Measurements from ENCODE around the gene SPDYE16. TPM values are rescaled to one million over a fixed set of nuclear protein-coding genes. Genes with fewer than 3 reads are reported as not detected.
"Not testable (repeated sequence)": the region's sequence is repeated elsewhere in the genome, so short reads cannot be mapped to it uniquely, and the experiment has no call there.

The SPDYE16 gene
- total and polyA plus RNA-seq, 10 donors, result 0.06 to 0.82 (median 0.68) TPM; not detected in 4

DNA sequence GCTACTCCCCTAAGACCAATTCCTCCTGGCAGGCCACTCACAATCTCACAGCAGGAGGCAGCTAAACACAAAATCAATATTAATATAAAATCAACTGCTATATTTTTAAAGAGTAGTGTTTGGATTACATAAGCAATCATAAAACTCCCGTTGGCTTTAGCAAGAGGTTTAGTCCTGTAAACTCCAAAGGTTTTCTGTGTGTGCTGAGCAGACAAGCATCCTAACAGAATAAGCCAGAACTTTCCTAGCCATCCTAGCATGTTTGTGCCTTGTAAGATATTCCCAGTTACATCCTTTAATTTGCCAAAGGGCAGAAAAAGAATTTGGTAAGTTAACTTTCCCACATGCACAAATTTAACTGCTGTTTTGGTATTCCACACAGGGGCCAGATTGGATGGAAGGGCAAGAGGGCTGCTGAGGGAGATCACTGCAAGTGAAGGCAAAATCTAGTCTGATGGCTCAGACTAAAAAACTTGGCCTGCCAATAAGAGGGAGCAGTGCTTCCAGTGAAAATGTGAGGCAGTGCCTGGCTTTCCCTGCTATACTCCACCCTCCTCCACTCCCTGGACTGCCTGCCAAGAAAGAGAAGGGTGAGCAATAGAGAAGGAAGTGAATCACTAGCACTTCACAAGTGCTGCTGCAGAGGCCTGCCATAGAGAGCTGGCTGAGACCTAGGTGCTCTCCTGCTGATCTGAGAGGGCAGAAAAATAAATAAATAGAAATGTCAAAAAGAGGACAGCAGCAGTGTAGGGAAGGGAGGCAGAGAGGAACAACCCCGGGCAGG is 39.9 kb upstream of the SPDYE16 start:
- intact Hi-C loops (cut with DNase I; ENCODE audit: low total_unique reads); H3K27me3 ChIP-seq (replicated peaks in 1 of 7); H3K36me3 ChIP-seq; H3K9me3 ChIP-seq; H3K4me3 ChIP-seq: not testable (repeated sequence)
- TF ChIP-seq POLR2AphosphoS5 (IDR thresholded peaks at IDR 0.05), result peak in 1 of 3 donors; percentile 56
- 33 to 53% (median 43%) methylated on average over 1 to 2 of the region's 2 CpGs for WGBS, 5 donors
- DNase-seq, result peak; percentile 75
- Histone ChIP-seq H3K27ac (peak overlapping the region in 7 of 8 donors; percentile 48 to 84 (median 72)), H3K4me1 (peaks cover 3 to 51% (median 29%) of the 10 kb centered on the region in 6 donors)

DNA sequence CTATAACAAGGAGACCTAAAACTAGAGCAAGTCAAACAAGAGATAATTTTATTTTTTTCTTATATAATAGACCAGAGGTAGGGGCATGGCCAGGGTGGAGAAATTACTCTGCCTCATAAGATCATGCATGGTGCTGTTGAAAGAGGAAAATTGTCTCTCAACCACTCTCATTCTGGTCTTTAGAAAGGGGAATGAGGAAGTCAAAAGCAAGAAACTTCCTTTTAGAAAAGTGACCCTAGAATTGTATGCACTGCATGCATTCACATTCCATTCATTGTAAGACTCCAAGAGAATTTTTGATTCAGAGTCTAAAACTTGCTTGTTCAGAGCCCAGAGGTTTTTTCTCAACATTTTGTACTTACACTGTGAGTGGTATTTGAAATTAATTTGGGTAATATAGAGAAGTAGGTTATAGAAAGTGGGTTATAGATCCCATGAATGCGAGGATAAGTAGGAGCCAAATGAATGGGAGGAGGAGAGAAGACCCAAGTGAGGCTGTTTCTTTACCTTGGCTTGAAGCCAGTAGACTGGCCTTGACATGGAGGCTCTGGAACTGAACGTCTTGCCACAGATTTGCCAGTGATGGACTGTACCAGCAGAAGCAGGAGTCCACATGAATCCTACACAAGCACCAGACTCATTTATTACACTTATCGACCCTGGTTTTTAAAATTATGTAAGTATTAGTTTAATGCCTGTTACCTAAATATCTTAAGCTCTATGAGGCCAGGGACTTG is 33.0 kb upstream of the SPDYE16 start:
- H3K27ac ChIP-seq; intact Hi-C loops (cut with DNase I; ENCODE audit: low total_unique reads); H3K36me3 ChIP-seq: not testable (repeated sequence)

DNA sequence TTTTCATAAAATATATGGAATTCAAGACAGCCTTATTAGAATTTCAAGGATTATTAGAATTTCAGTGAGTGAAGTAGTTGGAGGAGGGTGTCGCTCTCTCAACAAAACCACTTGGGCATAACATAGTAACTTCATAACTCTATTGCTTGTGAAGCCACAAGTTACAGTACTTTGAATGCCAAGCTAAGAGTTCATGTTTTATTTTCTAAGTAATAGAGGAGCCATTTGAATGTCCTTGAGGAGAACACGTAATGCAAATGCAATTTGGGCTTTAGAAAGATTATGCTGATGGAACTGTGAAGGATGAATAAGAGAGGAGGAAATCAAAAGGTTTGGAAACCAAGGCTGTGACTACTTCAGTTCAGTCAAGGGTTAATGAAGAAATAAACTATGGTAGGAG is 32.3 kb upstream of the SPDYE16 start:
- H3K4me1 ChIP-seq, result peaks cover 0 to 19% (median 0%) of the 10 kb centered on the region in 6 donors
- 95 to 100% (median 98%) methylated on average over 1 of the region's 2 CpGs for WGBS, 5 donors
- H3K4me3 ChIP-seq; H3K27ac ChIP-seq; H3K36me3 ChIP-seq; intact Hi-C loops (cut with DNase I; ENCODE audit: low total_unique reads); DNase-seq; H3K27me3 ChIP-seq (replicated peaks in 1 of 7); H3K9me3 ChIP-seq: not testable (repeated sequence)

More for the DNA sequence above, 33.0 kb upstream of the SPDYE16 start:
- peaks cover 0 to 19% (median 0%) of the 10 kb centered on the region in 6 donors for H3K4me1 ChIP-seq
- 69 to 84% (median 71%) methylated on average over 3 of the region's 3 CpGs for WGBS, 5 donors
- not testable (repeated sequence) for H3K4me3 ChIP-seq; H3K27me3 ChIP-seq (replicated peaks in 1 of 7); H3K9me3 ChIP-seq; DNase-seq

DNA sequence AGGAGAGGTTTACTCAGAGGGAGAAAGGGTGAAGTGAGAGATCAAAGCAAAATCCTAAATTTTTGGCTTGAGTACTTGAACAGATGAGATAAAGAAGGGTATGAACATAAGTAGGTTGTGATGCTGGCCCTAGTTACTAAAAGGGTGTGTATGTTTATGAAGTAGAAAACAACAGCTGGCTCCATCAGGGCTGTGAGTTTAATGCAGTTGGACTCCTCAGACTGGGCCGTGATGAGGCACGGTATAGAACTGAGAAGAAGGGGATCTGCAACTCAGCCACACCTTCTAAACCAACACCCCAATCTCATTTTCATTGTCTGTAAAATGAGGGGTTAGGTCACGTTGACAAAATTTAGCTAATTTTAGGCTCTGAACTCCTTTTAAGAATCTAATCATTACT is 29.2 kb upstream of the SPDYE16 start:
- Histone ChIP-seq H3K4me1 (peaks cover 0 to 28% (median 0%) of the 10 kb centered on the region in 6 donors), H3K36me3 (peaks cover 0 to 13% (median 0%) of the 10 kb centered on the region in 6 donors)
- H3K27ac ChIP-seq; intact Hi-C loops (cut with DNase I; ENCODE audit: low total_unique reads); H3K27me3 ChIP-seq (replicated peaks in 1 of 7); H3K9me3 ChIP-seq; DNase-seq; H3K4me3 ChIP-seq: not testable (repeated sequence)
- 88 to 94% (median 91%) methylated on average over 3 of the region's 3 CpGs for WGBS, 5 donors

DNA sequence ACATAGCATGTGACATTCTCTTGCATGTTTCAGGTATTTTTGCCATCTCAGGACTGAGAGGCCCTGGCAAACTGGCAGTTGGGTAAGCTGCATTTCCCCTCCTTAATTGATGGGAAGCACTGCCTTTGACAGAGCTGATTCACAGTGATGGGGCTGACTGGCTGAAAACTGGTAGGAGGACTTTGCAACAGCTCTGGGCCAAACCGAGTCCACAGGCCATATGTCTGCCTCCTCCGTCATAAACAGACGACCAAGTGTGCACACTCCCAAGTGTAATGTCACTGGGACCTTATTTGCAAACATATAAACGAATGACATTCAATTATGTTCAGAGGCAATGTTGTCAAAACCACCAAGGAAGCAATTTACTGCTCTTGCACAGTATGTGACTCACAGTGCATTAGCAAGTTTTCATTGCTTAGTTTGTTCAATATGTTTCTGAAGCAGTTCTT is 27.3 kb upstream of the SPDYE16 start:
- Histone ChIP-seq H3K4me1 (peaks cover 0 to 17% (median 0%) of the 10 kb centered on the region in 6 donors), H3K27ac (peak overlapping the region in 4 of 8 donors; percentile 35 to 61 (median 50)), H3K36me3 (peaks cover 0 to 13% (median 0%) of the 10 kb centered on the region in 6 donors)
- H3K4me3 ChIP-seq; H3K9me3 ChIP-seq; H3K27me3 ChIP-seq (replicated peaks in 1 of 7); intact Hi-C loops (cut with DNase I; ENCODE audit: low total_unique reads); DNase-seq: not testable (repeated sequence)
- 68 to 92% (median 87%) methylated on average over 4 of the region's 4 CpGs for WGBS, 5 donors

DNA sequence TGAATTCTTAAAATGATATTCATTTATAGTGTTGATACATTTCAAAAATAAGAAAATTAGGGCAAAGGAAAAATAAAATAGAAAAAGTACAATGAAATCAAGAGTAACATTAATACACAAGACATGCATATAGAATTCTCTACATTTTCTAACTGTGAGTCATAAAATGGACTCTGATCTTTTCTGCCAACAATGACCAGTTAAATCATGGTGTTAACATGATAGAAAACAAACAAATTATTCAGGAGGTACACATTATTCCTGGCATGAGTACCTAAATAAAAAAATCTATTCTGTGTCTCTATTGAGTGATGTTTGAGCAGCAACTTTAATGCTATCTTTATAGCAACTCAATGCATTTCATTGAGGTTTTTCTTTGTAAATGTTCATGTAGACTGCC is 25.6 kb upstream of the SPDYE16 start:
- intact Hi-C loops (cut with DNase I; ENCODE audit: low total_unique reads); H3K27me3 ChIP-seq (replicated peaks in 1 of 7); H3K27ac ChIP-seq; H3K9me3 ChIP-seq; H3K4me3 ChIP-seq; DNase-seq: not testable (repeated sequence)
- Histone ChIP-seq H3K36me3 (peaks cover 0 to 13% (median 0%) of the 10 kb centered on the region in 6 donors), H3K4me1 (peaks cover 0 to 10% (median 0%) of the 10 kb centered on the region in 6 donors)

DNA sequence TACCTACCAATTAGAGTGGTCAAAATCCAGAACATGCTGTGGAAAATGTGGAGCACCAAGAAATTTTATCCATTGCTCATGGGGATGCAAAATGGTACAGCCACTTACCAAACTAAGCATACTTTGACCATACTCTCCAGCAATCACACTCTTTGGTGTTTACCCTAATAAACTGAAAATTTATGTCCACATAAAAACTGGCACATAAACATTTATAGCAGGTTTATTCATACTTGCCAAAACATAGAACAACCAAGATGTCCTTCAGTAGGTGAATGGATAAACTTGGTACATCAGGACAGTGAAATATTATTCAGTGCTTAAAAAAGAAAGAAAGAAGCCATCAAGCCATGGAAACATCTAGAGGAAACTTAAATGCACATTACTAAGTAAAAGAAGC is 24.7 kb upstream of the SPDYE16 start:
- H3K9me3 ChIP-seq; DNase-seq; H3K27me3 ChIP-seq (replicated peaks in 1 of 7); H3K27ac ChIP-seq; H3K4me3 ChIP-seq; intact Hi-C loops (cut with DNase I; ENCODE audit: low total_unique reads): not testable (repeated sequence)
- H3K36me3 ChIP-seq, result peaks cover 0 to 12% (median 0%) of the 10 kb centered on the region in 6 donors
- H3K4me1 ChIP-seq, result peaks cover 0 to 10% (median 0%) of the 10 kb centered on the region in 6 donors

DNA sequence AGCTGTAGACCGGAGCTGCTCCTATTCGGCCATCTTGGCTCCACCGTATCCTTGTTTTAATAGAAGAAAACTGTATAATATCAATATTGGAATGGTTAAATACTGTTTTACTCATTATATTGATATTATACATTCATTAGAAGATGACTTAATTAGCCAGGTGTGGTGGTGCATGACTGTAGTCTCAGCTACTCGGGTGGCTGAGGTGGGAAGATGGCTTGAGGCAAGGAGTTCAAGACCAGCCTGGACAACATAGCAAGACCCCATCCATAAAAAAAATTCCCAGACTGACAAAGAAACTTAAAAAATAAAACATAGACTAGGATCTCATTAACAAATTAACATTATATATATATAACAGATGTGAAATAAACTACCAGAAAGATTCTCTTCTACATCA is 24.2 kb upstream of the SPDYE16 start:
- peaks cover 0 to 12% (median 0%) of the 10 kb centered on the region in 6 donors for H3K36me3 ChIP-seq
- H3K27me3 ChIP-seq (replicated peaks in 1 of 7); intact Hi-C loops (cut with DNase I; ENCODE audit: low total_unique reads); H3K9me3 ChIP-seq; DNase-seq; H3K27ac ChIP-seq; H3K4me3 ChIP-seq: not testable (repeated sequence)
- WGBS, 5 donors, result 73 to 95% (median 92%) methylated on average over 1 to 2 of the region's 4 CpGs
- H3K4me1 ChIP-seq, result peaks cover 0 to 10% (median 0%) of the 10 kb centered on the region in 6 donors

DNA sequence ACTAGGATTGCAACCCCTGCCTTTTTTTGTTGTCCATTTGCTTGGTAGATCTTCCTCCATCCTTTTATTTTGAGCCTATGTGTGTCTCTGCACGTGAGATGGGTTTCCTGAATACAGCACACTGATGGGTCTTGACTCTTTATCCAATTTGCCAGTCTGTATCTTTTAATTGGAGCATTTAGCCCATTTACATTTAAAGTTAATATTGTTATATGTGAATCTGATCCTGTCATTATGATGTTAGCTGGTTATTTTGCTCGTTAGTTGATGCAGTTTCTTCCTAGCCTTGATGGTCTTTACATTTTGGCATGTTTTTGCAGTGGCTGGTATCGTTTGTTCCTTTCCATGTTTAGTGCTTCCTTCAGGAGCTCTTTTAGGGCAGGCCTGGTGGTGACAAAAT is 21.9 kb upstream of the SPDYE16 start:
- 95 to 100% (median 100%) methylated on average over 2 to 3 of the region's 3 CpGs for WGBS, 5 donors
- intact Hi-C loops (cut with DNase I; ENCODE audit: low total_unique reads); H3K4me1 ChIP-seq; DNase-seq; H3K9me3 ChIP-seq; H3K27me3 ChIP-seq (replicated peaks in 1 of 7); H3K4me3 ChIP-seq; H3K27ac ChIP-seq: not testable (repeated sequence)
- H3K36me3 ChIP-seq, result peaks cover 0 to 13% (median 0%) of the 10 kb centered on the region in 6 donors

DNA sequence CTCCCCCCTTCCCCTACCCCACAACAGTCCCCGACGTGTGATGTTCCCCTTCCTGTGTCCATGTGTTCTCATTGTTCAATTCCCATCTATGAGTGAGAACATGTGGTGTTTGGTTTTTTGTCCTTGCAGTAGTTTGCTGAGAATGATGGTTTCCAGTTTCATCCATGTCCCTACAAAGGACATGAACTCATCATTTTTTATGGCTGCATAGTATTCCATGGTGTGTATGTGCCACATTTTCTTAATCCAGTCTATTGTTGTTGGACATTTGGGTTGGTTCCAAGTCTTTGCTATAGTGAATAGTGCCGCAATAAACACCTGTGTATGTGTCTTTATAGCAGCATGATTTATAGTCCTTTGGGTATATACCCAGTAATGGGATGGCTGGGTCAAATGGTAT is 18.2 kb upstream of the SPDYE16 start:
- WGBS, 5 donors, result 87 to 96% (median 93%) methylated on average over 3 of the region's 3 CpGs
- H3K9me3 ChIP-seq; H3K4me3 ChIP-seq; H3K36me3 ChIP-seq; intact Hi-C loops (cut with DNase I; ENCODE audit: low total_unique reads); DNase-seq; H3K4me1 ChIP-seq; H3K27ac ChIP-seq; H3K27me3 ChIP-seq (replicated peaks in 1 of 7): not testable (repeated sequence)
